ENCODE results near the gene TNK2. TPM values are rescaled to one million over a fixed set of nuclear protein-coding genes. Genes with fewer than 3 reads are reported as not detected.
A peak's percentile ranks its signal among the peaks of the same experiment; 100 is the strongest.
"Not testable (repeated sequence)": the region's sequence is repeated elsewhere in the genome, so short reads cannot be mapped to it uniquely, and the experiment has no call there.

The TNK2 gene
- total and polyA plus RNA-seq, 9 donors: 25.6 to 135 (median 103) TPM

DNA sequence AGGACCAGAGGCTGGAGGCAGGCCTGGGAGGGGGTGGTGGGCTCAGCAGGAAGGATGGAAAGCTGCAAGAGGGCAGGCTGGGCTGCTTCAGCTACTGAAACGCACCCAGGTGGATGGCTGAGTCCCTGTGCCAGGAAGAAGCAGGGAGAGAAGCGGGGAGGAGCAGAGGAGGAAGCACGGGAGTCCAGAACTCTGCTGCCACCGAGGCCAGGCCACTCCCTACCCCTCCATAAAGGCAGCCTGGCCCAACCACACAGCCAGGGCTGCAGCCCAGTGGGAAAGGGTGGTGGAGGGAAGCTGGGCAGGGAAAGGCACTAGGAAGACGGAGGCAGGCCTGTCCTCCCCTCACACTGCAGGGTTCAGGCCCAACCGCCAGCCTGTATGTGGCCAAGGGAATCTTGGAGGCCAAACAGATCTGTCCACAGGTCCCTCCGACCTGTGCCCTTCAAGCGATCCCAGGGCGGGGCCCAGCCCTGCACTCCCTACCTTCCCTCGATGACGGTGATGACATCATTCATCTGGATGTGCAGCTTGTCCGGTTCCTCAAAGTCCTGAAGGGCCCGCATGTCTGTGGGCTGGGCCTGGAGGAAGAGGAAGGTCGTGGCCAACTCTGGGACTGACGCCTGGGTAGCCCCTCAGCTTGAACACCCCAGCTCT is 30.5 kb downstream of the TNK2 start:
- H3K4me1 ChIP-seq (ENCODE audit: control insufficient read depth, insufficient read depth, low read length): peaks cover 45% of the 10 kb centered on the region
- 84% methylated on average over 7 of the region's 15 CpGs for WGBS (ENCODE audit: insufficient coverage)
- peaks cover 67% of the 10 kb centered on the region for H3K36me3 ChIP-seq (ENCODE audit: control insufficient read depth, insufficient read depth, low read length)
- no peaks in the 10 kb centered on the region for H3K9me3 ChIP-seq (replicated peaks; ENCODE audit: control insufficient read depth, low read depth, low read length)
- H3K27me3 ChIP-seq (ENCODE audit: control insufficient read depth, insufficient read depth, low read length): no peaks in the 10 kb centered on the region
- H3K4me3 ChIP-seq (ENCODE audit: low read length): no peak overlapping the region
- H3K27ac ChIP-seq (ENCODE audit: low read length): no peak overlapping the region
- no peak for DNase-seq

GRCh38 chr3:195877136-195877715 is 31.1 kb downstream of the TNK2 start:
- Histone ChIP-seq H3K27me3 (ENCODE audit: control insufficient read depth, insufficient read depth, low read length) (no peaks in the 10 kb centered on the region), H3K27ac (ENCODE audit: low read length) (peak overlapping the region; percentile 69), H3K4me3 (ENCODE audit: low read length) (no peak overlapping the region), H3K36me3 (ENCODE audit: control insufficient read depth, insufficient read depth, low read length) (peaks cover 67% of the 10 kb centered on the region), H3K4me1 (ENCODE audit: control insufficient read depth, insufficient read depth, low read length) (peaks cover 45% of the 10 kb centered on the region), H3K9me3 (replicated peaks; ENCODE audit: control insufficient read depth, low read depth, low read length) (no peaks in the 10 kb centered on the region)
- no peak for DNase-seq
- WGBS (ENCODE audit: insufficient coverage): 85% methylated on average over 10 of the region's 10 CpGs

DNA sequence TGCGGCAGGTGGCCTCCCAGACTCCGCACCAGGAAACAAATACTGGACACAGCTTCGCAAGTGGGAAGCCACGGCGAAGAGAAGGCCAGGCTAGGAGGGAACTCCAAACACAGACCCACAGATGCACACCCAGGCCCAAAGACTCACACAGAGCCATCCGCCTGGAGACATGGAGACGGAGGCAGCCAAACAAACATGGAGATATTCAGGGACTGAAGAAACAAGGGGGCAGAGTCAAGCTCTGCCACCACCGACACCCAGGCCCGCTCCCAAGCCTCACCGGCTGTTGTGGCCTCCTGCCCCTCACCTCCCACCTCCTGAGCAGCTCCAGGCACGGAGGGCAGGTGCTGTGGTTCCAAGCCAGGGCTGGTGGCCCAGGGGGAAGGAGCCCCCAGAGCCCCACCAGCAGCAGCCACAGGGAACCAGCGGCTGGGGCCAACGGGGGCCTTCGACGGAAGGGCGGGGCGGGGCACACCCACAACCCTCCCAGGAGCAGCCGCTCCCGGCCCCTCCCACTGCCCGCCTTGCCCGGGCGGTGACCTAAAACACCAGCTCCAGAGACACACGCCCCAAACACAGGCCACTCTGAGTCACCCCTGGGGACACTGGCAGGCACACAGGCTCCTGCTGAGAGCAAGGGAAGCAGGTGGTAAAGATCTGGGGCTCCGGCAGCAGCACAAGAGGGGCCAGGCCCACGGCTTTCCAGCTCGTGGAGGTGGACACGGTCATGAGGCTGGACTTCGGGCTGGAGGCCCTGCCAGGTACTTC is 31.9 kb downstream of the TNK2 start:
- no peaks in the 10 kb centered on the region for H3K27me3 ChIP-seq (ENCODE audit: control insufficient read depth, insufficient read depth, low read length)
- H3K36me3 ChIP-seq (ENCODE audit: control insufficient read depth, insufficient read depth, low read length): peaks cover 67% of the 10 kb centered on the region
- H3K4me3 ChIP-seq (ENCODE audit: low read length): no peak overlapping the region
- 78% methylated on average over 9 of the region's 28 CpGs for WGBS (ENCODE audit: insufficient coverage)
- H3K9me3 ChIP-seq (replicated peaks; ENCODE audit: control insufficient read depth, low read depth, low read length): no peaks in the 10 kb centered on the region
- peak overlapping the region; percentile 69 for H3K27ac ChIP-seq (ENCODE audit: low read length)
- peaks cover 45% of the 10 kb centered on the region for H3K4me1 ChIP-seq (ENCODE audit: control insufficient read depth, insufficient read depth, low read length)
- DNase-seq: peak; percentile 41

DNA sequence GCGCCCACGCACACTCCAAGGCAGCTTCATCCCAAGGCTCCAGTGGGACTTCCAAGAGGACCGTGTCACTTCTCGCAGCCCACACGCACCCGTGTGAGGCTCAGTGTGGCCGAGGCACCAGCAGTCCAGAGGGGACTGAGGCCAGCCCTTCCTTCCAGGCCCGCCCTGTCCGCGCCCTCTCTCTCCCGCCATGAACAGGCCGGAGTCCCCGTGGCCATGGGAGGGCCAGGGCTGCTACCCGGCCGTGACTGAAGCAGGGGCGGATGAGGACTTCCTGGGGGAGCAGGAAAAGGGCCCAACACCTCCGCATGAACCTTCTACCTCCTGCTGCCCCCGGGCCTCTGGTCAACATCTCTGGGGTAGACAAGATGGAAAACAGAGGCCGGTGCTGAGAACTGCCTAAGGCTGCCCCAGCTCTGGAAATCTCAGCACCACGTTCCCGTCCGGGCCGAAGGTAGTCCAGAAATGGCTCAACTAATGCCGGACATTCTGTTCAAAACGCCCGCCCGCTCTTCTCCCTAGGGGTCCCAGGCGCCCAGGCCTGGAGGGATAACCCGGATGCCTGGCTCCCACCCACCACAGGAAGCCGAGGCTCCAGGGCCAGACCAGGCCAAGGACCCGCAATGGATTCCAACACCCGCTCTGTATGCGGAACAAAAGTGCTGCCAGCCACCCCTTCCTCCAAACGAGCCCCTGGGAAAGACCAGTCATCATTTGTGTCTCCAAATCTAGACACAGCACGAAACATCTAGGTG is 32.7 kb downstream of the TNK2 start:
- H3K36me3 ChIP-seq (ENCODE audit: control insufficient read depth, insufficient read depth, low read length): peaks cover 74% of the 10 kb centered on the region
- no peak for DNase-seq
- WGBS (ENCODE audit: insufficient coverage): 89% methylated on average over 20 of the region's 35 CpGs
- H3K4me3 ChIP-seq (ENCODE audit: low read length): no peak overlapping the region
- no peaks in the 10 kb centered on the region for H3K9me3 ChIP-seq (replicated peaks; ENCODE audit: control insufficient read depth, low read depth, low read length)
- peaks cover 53% of the 10 kb centered on the region for H3K4me1 ChIP-seq (ENCODE audit: control insufficient read depth, insufficient read depth, low read length)
- H3K27me3 ChIP-seq (ENCODE audit: control insufficient read depth, insufficient read depth, low read length): no peaks in the 10 kb centered on the region
- H3K27ac ChIP-seq (ENCODE audit: low read length): peak overlapping the region; percentile 69

- no peak for DNase-seq
- H3K27ac ChIP-seq (ENCODE audit: low read length): no peak overlapping the region
- no peaks in the 10 kb centered on the region for H3K27me3 ChIP-seq (ENCODE audit: control insufficient read depth, insufficient read depth, low read length)
- H3K9me3 ChIP-seq (replicated peaks; ENCODE audit: control insufficient read depth, low read depth, low read length): no peaks in the 10 kb centered on the region
- peaks cover 78% of the 10 kb centered on the region for H3K36me3 ChIP-seq (ENCODE audit: control insufficient read depth, insufficient read depth, low read length)
- WGBS (ENCODE audit: insufficient coverage): 60% methylated on average over 12 of the region's 26 CpGs
- H3K4me3 ChIP-seq (ENCODE audit: low read length): no peak overlapping the region
- H3K4me1 ChIP-seq (ENCODE audit: control insufficient read depth, insufficient read depth, low read length): peaks cover 62% of the 10 kb centered on the region
These were observed 34.4 kb downstream of the TNK2 start for GRCh38 chr3:195873971-195874370.

- H3K27me3 ChIP-seq (ENCODE audit: control insufficient read depth, insufficient read depth, low read length): no peaks in the 10 kb centered on the region
- DNase-seq: no peak
- H3K36me3 ChIP-seq (ENCODE audit: control insufficient read depth, insufficient read depth, low read length): peaks cover 78% of the 10 kb centered on the region
- H3K9me3 ChIP-seq (replicated peaks; ENCODE audit: control insufficient read depth, low read depth, low read length): no peaks in the 10 kb centered on the region
- no peak overlapping the region for H3K4me3 ChIP-seq (ENCODE audit: low read length)
- WGBS (ENCODE audit: insufficient coverage): 84% methylated on average over 27 of the region's 38 CpGs
- peaks cover 59% of the 10 kb centered on the region for H3K4me1 ChIP-seq (ENCODE audit: control insufficient read depth, insufficient read depth, low read length)
- no peak overlapping the region for H3K27ac ChIP-seq (ENCODE audit: low read length)
These were observed 35.0 kb downstream of the TNK2 start for GRCh38 chr3:195873281-195873887.

DNA sequence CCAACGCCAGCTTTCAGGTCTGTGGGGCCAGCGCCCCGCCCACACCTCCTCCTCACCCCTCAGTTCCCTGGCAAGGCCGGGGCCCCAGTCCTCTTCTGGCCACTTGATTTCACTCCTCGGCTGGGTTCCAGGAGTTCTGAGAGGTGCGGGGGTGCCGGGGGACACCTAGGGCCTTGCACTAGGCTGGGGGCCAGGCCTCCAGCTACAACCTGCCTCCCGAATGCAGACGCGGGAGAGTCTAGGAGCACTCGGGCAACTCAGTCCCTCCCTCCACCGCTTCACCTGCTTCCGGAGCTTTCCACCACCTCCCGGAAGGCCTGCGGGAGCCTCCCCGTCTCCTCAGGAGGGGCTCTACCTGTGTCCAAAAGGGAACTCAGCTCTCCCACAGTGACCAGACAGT is 35.6 kb downstream of the TNK2 start:
- Histone ChIP-seq H3K4me3 (ENCODE audit: low read length) (no peak overlapping the region), H3K4me1 (ENCODE audit: control insufficient read depth, insufficient read depth, low read length) (peaks cover 53% of the 10 kb centered on the region), H3K36me3 (ENCODE audit: control insufficient read depth, insufficient read depth, low read length) (peaks cover 76% of the 10 kb centered on the region), H3K27ac (ENCODE audit: low read length) (no peak overlapping the region), H3K27me3 (ENCODE audit: control insufficient read depth, insufficient read depth, low read length) (no peaks in the 10 kb centered on the region), H3K9me3 (replicated peaks; ENCODE audit: control insufficient read depth, low read depth, low read length) (no peaks in the 10 kb centered on the region)
- 75% methylated on average over 16 of the region's 16 CpGs for whole genome bisulfite sequencing (ENCODE audit: insufficient coverage)
- no peak for DNase-seq

DNA sequence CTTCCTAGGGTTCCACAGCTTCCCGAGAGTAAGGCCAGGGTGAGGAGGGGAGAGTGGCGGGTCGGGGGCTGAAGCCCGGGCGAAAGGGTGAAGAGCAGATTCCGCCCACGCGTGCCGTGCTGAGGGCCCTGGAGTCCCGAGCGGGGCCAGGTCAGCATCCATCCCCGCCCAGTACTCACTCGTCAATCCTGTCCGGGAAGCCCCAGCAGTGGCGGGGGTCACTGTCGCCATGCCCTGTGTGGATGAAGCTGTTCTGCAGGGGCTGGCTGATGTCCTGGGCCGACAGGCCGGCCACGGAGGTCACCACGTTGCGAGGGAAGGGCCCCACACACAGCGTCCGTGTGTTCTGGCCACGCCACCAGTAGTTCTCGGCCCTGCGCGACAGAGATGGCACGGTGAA is 36.3 kb downstream of the TNK2 start:
- DNase-seq: no peak
- Histone ChIP-seq H3K27me3 (ENCODE audit: control insufficient read depth, insufficient read depth, low read length) (no peaks in the 10 kb centered on the region), H3K9me3 (replicated peaks; ENCODE audit: control insufficient read depth, low read depth, low read length) (no peaks in the 10 kb centered on the region), H3K27ac (ENCODE audit: low read length) (no peak overlapping the region), H3K36me3 (ENCODE audit: control insufficient read depth, insufficient read depth, low read length) (peaks cover 76% of the 10 kb centered on the region), H3K4me3 (ENCODE audit: low read length) (no peak overlapping the region), H3K4me1 (ENCODE audit: control insufficient read depth, insufficient read depth, low read length) (peaks cover 46% of the 10 kb centered on the region)
- 91% methylated on average over 22 of the region's 28 CpGs for WGBS (ENCODE audit: insufficient coverage)

DNA sequence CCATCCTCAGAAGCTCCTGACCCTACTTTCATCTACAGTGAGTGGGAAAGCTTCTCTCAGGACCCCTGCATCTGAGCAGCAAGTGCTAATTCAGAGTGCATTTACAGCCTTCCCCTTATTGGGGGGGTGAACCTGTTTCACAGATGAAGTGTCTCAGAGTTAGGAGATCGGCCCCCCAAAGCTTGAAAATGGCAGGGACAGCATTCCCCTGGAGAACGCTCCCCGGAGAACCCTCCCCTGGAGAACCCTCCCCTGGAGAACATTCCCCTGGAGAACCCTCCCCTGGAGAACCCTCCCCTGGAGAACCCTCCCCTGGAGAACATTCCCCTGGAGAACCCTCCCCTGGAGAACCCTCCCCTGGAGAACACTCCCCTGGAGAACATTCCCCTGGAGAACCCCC is 36.7 kb downstream of the TNK2 start:
- no CpG with 5 or more reads among the region's 3 CpGs for WGBS (ENCODE audit: insufficient coverage)
- H3K9me3 ChIP-seq (replicated peaks; ENCODE audit: control insufficient read depth, low read depth, low read length); DNase-seq; H3K27ac ChIP-seq (ENCODE audit: low read length); H3K4me3 ChIP-seq (ENCODE audit: low read length); H3K27me3 ChIP-seq (ENCODE audit: control insufficient read depth, insufficient read depth, low read length): not testable (repeated sequence)
- Histone ChIP-seq H3K36me3 (ENCODE audit: control insufficient read depth, insufficient read depth, low read length) (peaks cover 75% of the 10 kb centered on the region), H3K4me1 (ENCODE audit: control insufficient read depth, insufficient read depth, low read length) (peaks cover 42% of the 10 kb centered on the region)
